NCI-H82 (cell line): ENCODE data around the gene GPATCH2L.

ENCODE experiments used
- DNase-seq: peaks from one replicate; lab custom pipeline; 2025; lab: John Stamatoyannopoulos, UW

GPATCH2L gene

GRCh38 chr14:76201162-76201561, 49.4 kb downstream of the GPATCH2L start:
- no peak for DNase-seq

- no peak for DNase-seq
Measured at GRCh38 chr14:76203086-76204001, 51.6 kb downstream of the GPATCH2L start.

DNA sequence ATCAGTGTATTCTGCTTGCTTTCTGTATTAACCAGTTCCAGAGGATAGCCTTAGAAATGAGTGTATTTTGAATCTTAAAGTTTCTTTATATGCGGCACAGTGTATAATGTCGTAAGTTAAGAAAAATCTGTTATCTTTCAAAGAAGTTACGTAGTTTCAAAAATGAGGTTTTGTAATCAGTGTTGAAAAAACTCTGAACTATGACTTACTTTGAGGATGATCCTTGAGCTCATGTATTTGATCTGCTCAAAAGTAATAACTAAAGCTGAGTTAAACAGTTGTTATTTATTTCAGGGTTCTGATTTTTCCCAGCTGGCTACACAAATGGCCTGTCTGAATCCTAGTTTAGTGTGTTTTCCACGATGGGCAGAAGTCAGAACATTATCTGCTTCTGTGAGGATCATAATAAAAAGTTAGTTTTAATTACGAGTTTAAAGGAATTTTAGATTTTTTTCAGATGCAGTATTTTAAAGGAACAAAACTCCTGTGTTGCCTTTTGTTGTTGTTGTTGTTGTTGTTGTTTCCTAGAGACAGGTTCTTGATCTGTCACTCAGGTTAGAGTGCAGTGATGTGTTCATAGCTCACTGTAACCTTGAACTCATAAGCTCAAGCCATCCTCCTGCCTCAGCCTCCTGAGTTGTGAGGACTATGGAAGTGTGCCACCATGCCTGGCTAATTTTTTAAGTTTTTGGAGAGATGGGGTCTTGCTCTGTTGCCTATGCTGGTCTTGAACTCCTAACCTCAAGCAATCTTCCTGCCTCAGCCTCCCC, 52.9 kb downstream of the GPATCH2L start:
- no peak for DNase-seq

- DNase-seq = no peak
Measured at GRCh38 chr14:76205708-76206107, 54.0 kb downstream of the GPATCH2L start.

DNA sequence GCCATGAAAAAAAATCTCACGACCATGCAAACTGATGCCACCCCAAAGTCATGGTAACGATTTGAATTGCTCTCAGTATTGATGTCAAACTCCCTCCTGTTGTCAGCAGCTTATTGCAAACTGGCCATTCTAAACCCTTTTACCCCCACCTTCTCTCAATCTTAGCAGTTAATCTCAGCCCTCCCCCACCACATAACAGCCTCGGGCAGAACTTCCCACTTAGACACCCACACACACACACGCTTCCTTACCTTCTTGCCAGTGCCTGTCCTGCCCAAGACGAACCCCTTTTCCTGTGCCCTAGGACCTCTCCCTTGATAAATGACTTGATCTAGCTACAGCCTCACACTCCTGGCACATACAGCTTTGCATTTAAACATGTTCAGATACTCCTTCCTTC, 56.6 kb downstream of the GPATCH2L start:
- DNase-seq = peak; percentile 39

DNA sequence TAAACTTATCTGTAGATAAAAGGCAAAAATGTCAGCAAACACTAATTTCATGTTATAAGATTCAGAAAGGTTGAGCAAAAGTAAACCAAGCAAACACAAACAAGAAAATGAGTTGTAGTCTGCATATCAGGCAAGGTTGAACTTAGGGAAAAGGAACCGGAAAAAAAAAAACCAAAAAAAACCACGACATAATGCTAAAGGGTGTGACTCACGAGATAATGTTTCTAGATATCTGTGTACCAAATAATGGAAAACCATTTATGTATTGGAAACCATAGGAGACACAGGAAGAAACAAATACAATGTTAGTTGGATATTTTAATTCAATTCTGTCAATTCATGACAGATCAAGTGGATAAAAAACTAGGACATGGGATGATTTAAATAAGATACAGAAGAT, 60.5 kb downstream of the GPATCH2L start:
- no peak for DNase-seq

DNA sequence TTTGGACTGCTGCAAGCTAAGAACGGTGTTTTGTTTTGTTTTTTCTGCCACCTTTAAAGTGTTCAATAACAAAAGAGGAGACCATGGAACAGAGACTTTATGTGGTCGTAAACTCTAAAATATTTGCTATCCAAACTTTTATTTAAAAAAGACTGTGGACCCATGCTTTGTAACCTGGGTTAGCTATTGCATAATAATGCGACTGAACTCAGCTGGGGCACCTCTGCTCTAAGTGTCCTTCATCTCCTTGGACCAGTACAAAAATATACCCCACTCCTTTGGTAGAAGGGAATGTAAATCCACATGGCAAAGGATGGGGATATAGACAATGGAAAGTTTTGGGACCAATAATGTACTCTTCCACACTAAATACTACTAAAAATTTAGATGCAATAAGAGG, 65.5 kb downstream of the GPATCH2L start:
- no peak for DNase-seq

DNA sequence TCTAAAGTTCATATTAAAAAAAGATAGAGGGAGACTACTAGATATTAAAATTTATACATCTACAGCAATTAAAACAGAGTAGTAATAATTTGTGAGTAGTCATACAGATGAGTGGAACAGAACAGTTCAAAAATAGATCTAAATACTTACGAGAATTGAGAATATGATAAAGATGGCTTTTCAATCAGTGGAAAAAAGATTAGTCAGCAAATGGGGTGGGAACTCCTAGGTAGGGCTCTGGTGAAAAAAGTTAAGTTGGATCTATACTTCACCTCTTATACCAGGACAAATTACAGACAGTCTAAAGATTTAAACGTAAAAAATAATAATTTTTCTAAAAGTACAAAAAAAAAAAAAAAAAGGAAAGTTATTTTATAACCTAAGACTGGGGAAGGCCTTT, 66.9 kb downstream of the GPATCH2L start:
- DNase-seq = no peak

GRCh38 chr14:76219873-76220272, 68.2 kb downstream of the GPATCH2L start:
- DNase-seq = no peak

DNA sequence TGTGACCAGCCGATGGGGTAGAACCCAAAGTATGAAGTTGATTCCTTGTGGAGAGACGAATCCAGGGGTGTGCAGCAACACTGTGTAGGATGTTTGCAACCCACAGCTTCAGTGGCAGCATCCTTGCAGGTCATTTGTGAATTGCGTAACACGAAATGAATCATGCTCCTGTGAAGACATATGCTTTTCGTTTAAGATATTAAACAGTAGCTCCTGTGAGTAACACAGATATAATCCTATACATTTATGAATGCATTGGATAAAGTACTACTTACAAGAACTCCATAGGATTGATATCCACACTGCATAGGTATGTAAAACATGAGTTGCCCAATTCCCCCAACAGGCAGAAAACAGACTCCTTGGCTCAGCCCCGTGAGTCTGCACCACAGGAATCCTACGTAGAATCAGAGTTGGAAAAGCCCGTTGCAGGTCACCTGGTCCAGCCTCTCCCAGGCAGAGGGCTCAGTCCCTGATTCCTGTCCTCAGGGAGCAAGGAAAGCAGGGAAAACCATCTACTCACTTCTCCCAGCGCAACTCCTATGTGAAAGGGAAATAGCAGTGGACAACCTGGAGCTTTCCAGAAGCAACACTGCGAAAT, 75.8 kb downstream of the GPATCH2L start:
- DNase-seq = no peak

DNA sequence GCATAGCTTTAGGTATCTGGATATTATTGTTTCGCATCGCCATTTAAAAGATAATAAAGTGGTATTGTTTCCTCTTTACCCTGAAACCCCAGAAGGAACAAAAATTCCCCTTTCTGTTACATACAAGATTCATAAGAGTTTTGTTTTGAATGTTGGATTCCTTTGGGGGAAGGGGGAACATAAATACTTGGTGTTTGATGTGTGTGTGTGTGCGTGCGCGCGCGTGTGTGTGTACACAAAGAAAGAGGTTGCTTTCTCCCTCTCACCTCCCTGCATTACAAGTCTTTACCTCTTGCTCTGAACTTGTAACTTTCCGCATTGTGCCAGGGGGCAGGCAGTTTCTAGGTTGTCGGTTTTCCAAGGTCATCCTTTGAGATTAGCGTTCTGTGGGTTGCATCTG, 76.4 kb downstream of the GPATCH2L start:
- DNase-seq = no peak

DNA sequence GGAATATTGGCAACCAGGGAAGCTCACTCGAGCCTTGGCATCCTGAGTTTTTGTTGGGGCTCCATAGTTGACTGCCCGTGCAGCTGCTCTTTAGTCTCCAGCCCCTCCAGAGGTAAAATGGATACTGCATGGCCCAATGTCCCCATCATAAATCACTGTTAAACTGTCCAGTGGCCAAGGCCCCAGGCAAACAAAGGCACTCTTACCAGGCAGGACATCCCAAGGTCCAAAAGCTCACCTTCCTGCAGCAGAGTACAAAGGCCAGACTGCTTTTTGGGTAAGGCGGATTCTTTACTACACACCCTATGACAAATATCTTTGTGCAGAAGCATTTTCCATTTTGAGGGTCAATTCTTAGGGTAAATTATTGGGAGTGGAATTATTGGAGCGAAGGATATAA, 81.1 kb downstream of the GPATCH2L start:
- no peak for DNase-seq

DNA sequence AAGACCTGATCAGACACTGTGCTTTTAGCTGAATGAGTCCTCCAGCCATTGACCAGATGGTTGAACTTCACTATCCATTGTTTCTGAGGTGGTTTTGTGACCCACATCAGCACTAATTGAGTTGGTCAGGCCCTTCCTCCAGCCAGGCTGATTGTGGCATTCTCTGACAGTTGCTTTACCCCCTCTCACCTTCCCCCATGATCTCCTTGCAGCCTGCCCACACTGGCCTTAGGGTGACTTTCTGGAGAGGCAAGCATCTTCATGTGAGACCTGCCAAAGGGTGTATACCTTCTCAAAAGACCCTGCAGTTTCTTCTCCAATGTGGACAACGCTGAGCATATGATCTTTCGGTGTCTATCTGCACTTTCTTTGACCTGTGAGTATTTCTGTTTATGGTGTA, 83.9 kb downstream of the GPATCH2L start:
- DNase-seq = no peak

- DNase-seq = no peak
Measured at GRCh38 chr14:76236172-76237130, 84.7 kb downstream of the GPATCH2L start.

DNA sequence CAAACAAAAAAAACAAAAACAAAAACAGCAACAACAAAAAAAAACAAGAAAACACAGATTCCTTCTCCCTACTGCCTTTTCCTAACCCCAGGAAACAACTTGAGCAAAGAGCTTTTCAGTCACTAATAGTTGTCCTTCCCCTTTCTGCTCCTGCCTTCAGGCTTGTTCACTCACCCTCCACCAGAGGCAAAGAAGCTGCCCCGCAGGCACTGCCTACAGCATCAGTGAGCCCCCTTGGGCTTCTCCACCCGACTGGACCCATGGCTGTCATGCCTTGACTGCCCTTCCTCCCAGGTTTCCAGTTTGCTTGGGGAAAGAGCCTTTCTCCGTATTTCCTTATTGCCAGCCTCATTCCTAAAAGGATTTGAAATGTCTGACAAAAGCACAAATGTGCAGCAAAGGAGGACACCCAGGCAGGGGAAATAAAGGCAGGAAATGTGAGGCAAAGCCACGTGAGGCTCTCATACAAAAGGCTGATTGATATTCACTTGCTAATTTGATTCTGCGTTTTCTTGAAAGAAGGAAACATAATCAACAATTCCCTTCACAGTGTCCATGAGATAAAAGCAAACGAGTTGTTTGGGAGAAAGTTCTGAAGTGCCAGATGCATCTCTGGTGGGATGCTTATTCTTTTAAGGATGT, 85.7 kb downstream of the GPATCH2L start:
- no peak for DNase-seq

- no peak for DNase-seq
Measured at GRCh38 chr14:76245097-76245496, 93.4 kb downstream of the GPATCH2L start.

- no peak for DNase-seq
Measured at GRCh38 chr14:76250302-76250701, 98.6 kb downstream of the GPATCH2L start.

DNA sequence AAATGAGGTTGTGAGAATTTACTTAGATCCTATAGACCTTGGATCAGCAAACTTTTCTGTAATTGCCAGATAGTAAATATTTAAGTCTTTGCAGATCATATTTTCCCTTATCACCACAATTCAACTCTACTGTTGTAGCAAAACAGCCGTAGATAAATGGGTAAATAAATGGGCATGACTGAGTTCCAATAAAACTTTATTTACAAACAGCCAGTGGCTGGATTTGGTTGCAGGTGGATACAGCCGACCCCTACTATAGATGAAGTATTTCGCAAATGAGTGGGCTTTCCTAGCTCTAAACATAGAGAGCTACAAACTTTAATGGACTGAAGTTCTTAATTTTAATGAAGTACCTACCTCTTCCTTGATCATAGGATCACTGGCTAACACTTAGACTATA, 100.7 kb downstream of the GPATCH2L start:
- DNase-seq = no peak

- no peak for DNase-seq
Measured at GRCh38 chr14:76253111-76253510, 101.4 kb downstream of the GPATCH2L start.

GRCh38 chr14:76256545-76256944, 104.8 kb downstream of the GPATCH2L start:
- DNase-seq = peak; percentile 20
